ENCODE measurements around the gene GNRHR.

Gene GNRHR

GRCh38 chr4:67725981-67726380 is 28.2 kb downstream of the GNRHR start:
- H3K9me3 Mint-ChIP-seq: peaks cover 5% of the 10 kb centered on the region
- no peaks in the 10 kb centered on the region for H3K27me3 Mint-ChIP-seq (ENCODE audit: low read depth)
- TF ChIP-seq CTCF (IDR thresholded peaks at IDR 0.05; ENCODE audit: unreplicated experiment in 3 of 3): no peak
- H3K36me3 Mint-ChIP-seq (ENCODE audit: low read depth): peaks cover 50% of the 10 kb centered on the region
- H3K4me3 Mint-ChIP-seq: no peak overlapping the region
- no peaks in the 10 kb centered on the region for H3K4me1 Mint-ChIP-seq
- H3K27ac Mint-ChIP-seq: no peak overlapping the region

GRCh38 chr4:67725132-67725531 is 29.1 kb downstream of the GNRHR start:
- Mint-ChIP-seq H3K27ac (no peak overlapping the region), H3K4me3 (no peak overlapping the region), H3K27me3 (ENCODE audit: low read depth) (no peaks in the 10 kb centered on the region), H3K36me3 (ENCODE audit: low read depth) (peaks cover 53% of the 10 kb centered on the region), H3K9me3 (peaks cover 5% of the 10 kb centered on the region), H3K4me1 (no peaks in the 10 kb centered on the region)
- no peak for TF ChIP-seq CTCF (IDR thresholded peaks at IDR 0.05; ENCODE audit: unreplicated experiment in 3 of 3)

- Mint-ChIP-seq H3K9me3 (no peaks in the 10 kb centered on the region), H3K4me1 (no peaks in the 10 kb centered on the region), H3K36me3 (ENCODE audit: low read depth) (peaks cover 45% of the 10 kb centered on the region), H3K4me3 (no peak overlapping the region), H3K27me3 (ENCODE audit: low read depth) (no peaks in the 10 kb centered on the region), H3K27ac (no peak overlapping the region)
- no peak for TF ChIP-seq CTCF (IDR thresholded peaks at IDR 0.05; ENCODE audit: unreplicated experiment in 3 of 3)
Measured at GRCh38 chr4:67723949-67724348, 30.2 kb downstream of the GNRHR start.

- H3K27ac Mint-ChIP-seq: no peak overlapping the region
- no peaks in the 10 kb centered on the region for H3K9me3 Mint-ChIP-seq
- H3K27me3 Mint-ChIP-seq (ENCODE audit: low read depth): no peaks in the 10 kb centered on the region
- no peak overlapping the region for H3K4me3 Mint-ChIP-seq
- H3K4me1 Mint-ChIP-seq: no peaks in the 10 kb centered on the region
- H3K36me3 Mint-ChIP-seq (ENCODE audit: low read depth): peaks cover 39% of the 10 kb centered on the region
- TF ChIP-seq CTCF (IDR thresholded peaks at IDR 0.05; ENCODE audit: unreplicated experiment in 3 of 3): no peak
Measured at GRCh38 chr4:67723341-67723740, 30.8 kb downstream of the GNRHR start.

GRCh38 chr4:67721770-67722597 is 32.2 kb downstream of the GNRHR start:
- TF ChIP-seq CTCF (IDR thresholded peaks at IDR 0.05; ENCODE audit: unreplicated experiment in 3 of 3): no peak
- no peak overlapping the region for H3K4me3 Mint-ChIP-seq
- peaks cover 36% of the 10 kb centered on the region for H3K36me3 Mint-ChIP-seq (ENCODE audit: low read depth)
- H3K27ac Mint-ChIP-seq: peak overlapping the region in 2 of 3 experiments; percentile 41 to 76
- H3K4me1 Mint-ChIP-seq: no peaks in the 10 kb centered on the region
- H3K9me3 Mint-ChIP-seq: no peaks in the 10 kb centered on the region
- no peaks in the 10 kb centered on the region for H3K27me3 Mint-ChIP-seq (ENCODE audit: low read depth)

- no peak overlapping the region for H3K4me3 Mint-ChIP-seq
Measured at GRCh38 chr4:67721315-67721769, 32.8 kb downstream of the GNRHR start.

More at GRCh38 chr4:67721315-67721769, 32.8 kb downstream of the GNRHR start:
- H3K36me3 Mint-ChIP-seq (ENCODE audit: low read depth): peaks cover 40% of the 10 kb centered on the region
- TF ChIP-seq CTCF (IDR thresholded peaks at IDR 0.05; ENCODE audit: unreplicated experiment in 3 of 3): no peak
- no peaks in the 10 kb centered on the region for H3K9me3 Mint-ChIP-seq
- no peaks in the 10 kb centered on the region for H3K4me1 Mint-ChIP-seq
- H3K27me3 Mint-ChIP-seq (ENCODE audit: low read depth): no peaks in the 10 kb centered on the region
- peak overlapping the region in 2 of 3 experiments; percentile 41 to 76 for H3K27ac Mint-ChIP-seq
